ENCODE measurements around the gene IL3RA. TPM values are rescaled to one million over a fixed set of nuclear protein-coding genes. Genes with fewer than 3 reads are reported as not detected.

Gene IL3RA
- total RNA-seq, 1 experiment from 2014 or later: not detected

GRCh38 chrX:1407035-1407434 is 70.5 kb downstream of the IL3RA start:
- Mint-ChIP-seq H3K9me3 (ENCODE audit: unreplicated experiment) (no peaks in the 10 kb centered on the region), H3K4me1 (ENCODE audit: low read depth, unreplicated experiment) (no peaks in the 10 kb centered on the region), H3K4me3 (ENCODE audit: unreplicated experiment) (no peak overlapping the region), H3K27ac (ENCODE audit: unreplicated experiment) (no peak overlapping the region), H3K27me3 (ENCODE audit: insufficient read depth, unreplicated experiment) (no peaks in the 10 kb centered on the region), H3K36me3 (ENCODE audit: insufficient read depth, unreplicated experiment) (peaks cover 9% of the 10 kb centered on the region)
- intact Hi-C loops (cut with micrococcal nuclease; ENCODE audit: unreplicated experiment): no loop called here
- H3K9me3 ChIP-seq: no peaks in the 10 kb centered on the region
- H3K27me3 ChIP-seq (replicated peaks; ENCODE audit: control insufficient read depth, insufficient read depth, low read length): no peaks in the 10 kb centered on the region
- H3K4me1 ChIP-seq: no peaks in the 10 kb centered on the region
- peaks cover 1% of the 10 kb centered on the region; the same call in 1 of the 2 replicates for H3K36me3 ChIP-seq (ENCODE audit: control insufficient read depth, insufficient read depth, low read length)
- no peak overlapping the region for H3K4me3 ChIP-seq (ENCODE audit: low read depth, low read length)
- no TSS peak for BruUV-seq (replicated peaks)
- DNase-seq: no peak
- ChIA-PET POLR2A (no interaction called here), CTCF (no interaction called here)
- TF ChIP-seq CTCF (IDR thresholded peaks at IDR 0.05; ENCODE audit: insufficient read depth in 1 of 2, low read depth in 1 of 2, low read length in 1 of 2, severe bottlenecking in 1 of 2, unreplicated experiment in 1 of 2): no peak

GRCh38 chrX:1411326-1411725 is 74.7 kb downstream of the IL3RA start:
- no peak for TF ChIP-seq CTCF (IDR thresholded peaks at IDR 0.05; ENCODE audit: insufficient read depth in 1 of 2, low read depth in 1 of 2, low read length in 1 of 2, severe bottlenecking in 1 of 2, unreplicated experiment in 1 of 2)
- no peak overlapping the region for H3K4me3 ChIP-seq (ENCODE audit: low read depth, low read length)
- H3K4me1 ChIP-seq: no peaks in the 10 kb centered on the region
- intact Hi-C loops (cut with micrococcal nuclease; ENCODE audit: unreplicated experiment): no loop called here
- H3K9me3 Mint-ChIP-seq (ENCODE audit: unreplicated experiment): no peaks in the 10 kb centered on the region
- H3K27me3 ChIP-seq (replicated peaks; ENCODE audit: control insufficient read depth, insufficient read depth, low read length): no peaks in the 10 kb centered on the region
- H3K4me3 Mint-ChIP-seq (ENCODE audit: unreplicated experiment): no peak overlapping the region
- ChIA-PET POLR2A (no interaction called here), CTCF (no interaction called here)
- H3K27me3 Mint-ChIP-seq (ENCODE audit: insufficient read depth, unreplicated experiment): no peaks in the 10 kb centered on the region
- 0 out of 2 replicates have a peak, but pooled peaks cover 1% of the 10 kb centered on the region for H3K36me3 ChIP-seq (ENCODE audit: control insufficient read depth, insufficient read depth, low read length)
- peaks cover 33% of the 10 kb centered on the region for H3K36me3 Mint-ChIP-seq (ENCODE audit: insufficient read depth, unreplicated experiment)
- no peak for DNase-seq
- no TSS peak for BruUV-seq (replicated peaks)
- H3K4me1 Mint-ChIP-seq (ENCODE audit: low read depth, unreplicated experiment): no peaks in the 10 kb centered on the region
- no peaks in the 10 kb centered on the region for H3K9me3 ChIP-seq
- no peak overlapping the region for H3K27ac Mint-ChIP-seq (ENCODE audit: unreplicated experiment)

GRCh38 chrX:1412551-1413161 is 76.1 kb downstream of the IL3RA start:
- H3K9me3 Mint-ChIP-seq (ENCODE audit: unreplicated experiment): no peaks in the 10 kb centered on the region
- ChIA-PET CTCF (no interaction called here), POLR2A (no interaction called here)
- Histone ChIP-seq H3K27me3 (replicated peaks; ENCODE audit: control insufficient read depth, insufficient read depth, low read length) (no peaks in the 10 kb centered on the region), H3K4me1 (no peaks in the 10 kb centered on the region), H3K4me3 (ENCODE audit: low read depth, low read length) (no peak overlapping the region), H3K36me3 (ENCODE audit: control insufficient read depth, insufficient read depth, low read length) (no peaks in the 10 kb centered on the region), H3K9me3 (no peaks in the 10 kb centered on the region)
- H3K27me3 Mint-ChIP-seq (ENCODE audit: insufficient read depth, unreplicated experiment): no peaks in the 10 kb centered on the region
- intact Hi-C loops (cut with micrococcal nuclease; ENCODE audit: unreplicated experiment): no loop called here
- peaks cover 33% of the 10 kb centered on the region for H3K36me3 Mint-ChIP-seq (ENCODE audit: insufficient read depth, unreplicated experiment)
- no peak overlapping the region for H3K27ac Mint-ChIP-seq (ENCODE audit: unreplicated experiment)
- BruUV-seq (replicated peaks): no TSS peak
- no peak overlapping the region for H3K4me3 Mint-ChIP-seq (ENCODE audit: unreplicated experiment)
- no peak for TF ChIP-seq CTCF (IDR thresholded peaks at IDR 0.05; ENCODE audit: insufficient read depth in 1 of 2, low read depth in 1 of 2, low read length in 1 of 2, severe bottlenecking in 1 of 2, unreplicated experiment in 1 of 2)
- no peaks in the 10 kb centered on the region for H3K4me1 Mint-ChIP-seq (ENCODE audit: low read depth, unreplicated experiment)
- DNase-seq: no peak

All from Caco-2 (cell line).